Measurements from ENCODE around the gene MAP7. TPM values are rescaled to one million over a fixed set of nuclear protein-coding genes. Genes with fewer than 3 reads are reported as not detected.
"Not testable (repeated sequence)": the region's sequence is repeated elsewhere in the genome, so short reads cannot be mapped to it uniquely, and the experiment has no call there.

MAP7 gene
- total RNA-seq, 1 donor: 30.4 TPM

GRCh38 chr6:136475686-136476085 lies 74.5 kb downstream of the MAP7 start:
- no peak for DNase-seq (ENCODE audit: low read depth in 2 of 3, low spot score in 2 of 3)

- no peak for DNase-seq (ENCODE audit: low read depth in 2 of 3, low spot score in 2 of 3)
Observed at GRCh38 chr6:136474241-136474640, 76.0 kb downstream of the MAP7 start.

GRCh38 chr6:136471922-136472321 lies 78.3 kb downstream of the MAP7 start:
- no peak for DNase-seq (ENCODE audit: low read depth in 2 of 3, low spot score in 2 of 3)

DNA sequence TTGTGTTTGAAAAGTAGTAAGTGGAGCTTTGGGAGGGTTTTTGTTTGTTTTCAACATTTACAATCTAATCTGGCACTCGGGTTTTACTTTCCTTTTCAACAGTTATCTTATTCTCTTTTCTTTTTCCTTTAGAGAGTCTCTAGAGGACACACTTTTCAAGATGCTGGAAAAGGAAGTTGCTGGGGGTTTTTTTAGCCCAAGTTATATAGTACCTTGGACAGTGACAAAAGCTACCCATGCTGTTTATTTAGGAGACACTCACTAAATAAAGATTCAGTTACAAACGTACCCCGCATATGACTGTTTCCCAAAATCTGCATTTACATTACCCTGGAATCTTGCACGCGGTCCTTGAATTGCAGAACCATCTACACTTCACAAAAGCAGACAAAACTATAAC lies 78.8 kb downstream of the MAP7 start:
- peak in 2 of 3 donors; percentile 7 to 54 for DNase-seq (ENCODE audit: low read depth in 2 of 3, low spot score in 2 of 3)

DNA sequence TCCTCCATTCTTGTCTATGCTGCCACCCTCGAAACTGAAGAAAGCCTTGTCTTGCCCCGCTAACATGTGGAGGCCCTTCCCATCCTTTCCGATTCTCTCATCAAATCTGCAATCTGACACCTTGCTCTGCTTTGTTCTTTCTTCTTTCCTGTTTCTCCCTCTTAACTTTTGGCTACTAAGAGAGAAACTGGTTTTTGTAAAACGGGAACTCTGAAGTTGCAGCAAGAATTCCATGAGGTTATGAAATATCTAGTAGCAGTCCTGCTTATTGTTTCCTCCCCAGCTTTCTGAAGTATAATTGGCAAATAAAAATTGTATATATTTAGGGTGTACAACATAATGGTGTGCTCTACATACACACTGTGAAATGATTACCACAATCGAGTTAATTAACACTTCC lies 80.2 kb downstream of the MAP7 start:
- DNase-seq (ENCODE audit: low read depth in 2 of 3, low spot score in 2 of 3): no peak

- no peak for DNase-seq (ENCODE audit: low read depth in 2 of 3, low spot score in 2 of 3)
Observed at GRCh38 chr6:136469154-136469553, 81.1 kb downstream of the MAP7 start.

DNA sequence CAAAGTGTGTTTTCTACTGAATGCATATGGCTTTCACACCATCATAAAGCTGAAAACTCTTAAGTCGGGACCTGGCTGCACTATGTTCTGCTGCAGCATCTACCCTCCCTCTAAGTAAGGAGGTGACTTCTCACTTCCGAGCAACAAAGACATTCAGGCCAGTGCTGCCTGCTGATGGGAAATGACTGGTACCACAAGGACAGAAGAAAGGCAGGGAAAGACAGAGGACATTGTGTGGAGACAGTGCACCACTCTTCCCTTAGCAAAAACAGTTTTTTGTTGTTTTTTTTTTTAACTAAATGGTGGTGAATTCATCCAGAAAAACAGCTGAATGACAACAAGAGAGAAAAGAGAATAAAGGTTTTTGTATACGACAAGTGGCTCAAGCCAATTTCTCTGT lies 81.5 kb downstream of the MAP7 start:
- DNase-seq (ENCODE audit: low read depth in 2 of 3, low spot score in 2 of 3): no peak

- no peak for DNase-seq (ENCODE audit: low read depth in 2 of 3, low spot score in 2 of 3)
Observed at GRCh38 chr6:136467186-136467585, 83.0 kb downstream of the MAP7 start.

DNA sequence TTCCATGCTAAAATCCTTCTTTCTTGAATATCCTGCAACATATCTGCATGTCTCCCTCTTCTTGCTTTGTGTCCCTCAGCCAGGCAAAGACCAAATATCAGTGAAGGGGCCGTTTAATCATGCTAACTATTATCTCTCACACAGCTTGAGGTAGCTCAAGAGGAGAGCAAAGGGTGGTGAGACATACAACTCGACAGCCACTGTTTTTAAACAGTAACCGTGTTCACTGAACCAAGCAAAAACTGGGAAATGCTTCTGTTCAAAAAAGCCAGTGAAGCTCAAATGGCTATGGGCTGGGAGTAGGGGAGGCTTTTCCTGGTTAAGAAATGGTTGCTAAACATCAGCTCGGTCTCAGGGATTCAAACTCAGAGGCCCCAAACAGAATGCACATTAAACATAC lies 83.4 kb downstream of the MAP7 start:
- no peak for DNase-seq (ENCODE audit: low read depth in 2 of 3, low spot score in 2 of 3)

- DNase-seq (ENCODE audit: low read depth in 2 of 3, low spot score in 2 of 3): no peak
Observed at GRCh38 chr6:136465766-136466303, 84.4 kb downstream of the MAP7 start.

GRCh38 chr6:136464874-136465273 lies 85.3 kb downstream of the MAP7 start:
- DNase-seq (ENCODE audit: low read depth in 2 of 3, low spot score in 2 of 3): no peak

GRCh38 chr6:136464148-136464547 lies 86.1 kb downstream of the MAP7 start:
- DNase-seq (ENCODE audit: low read depth in 2 of 3, low spot score in 2 of 3): peak in 2 of 3 donors; percentile 29 to 59

DNA sequence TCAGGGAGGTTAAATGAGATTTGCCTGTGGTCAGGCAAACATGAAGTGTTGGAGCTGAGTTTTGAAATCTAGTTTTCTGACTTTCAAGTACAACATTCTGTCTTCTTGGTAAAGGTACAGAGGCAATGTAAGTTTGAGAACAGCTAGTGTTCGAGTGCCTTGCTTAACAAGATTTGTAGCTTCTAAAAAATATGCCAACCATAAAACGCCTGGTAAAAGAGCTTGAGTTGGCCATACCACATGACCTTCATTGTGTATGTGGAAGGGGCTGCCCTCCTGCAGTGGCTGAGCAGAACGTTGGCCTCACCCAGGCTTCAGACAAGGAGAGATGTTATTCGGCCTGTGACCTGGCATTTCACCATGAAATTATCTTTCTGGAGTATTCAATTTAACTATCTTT lies 86.5 kb downstream of the MAP7 start:
- DNase-seq (ENCODE audit: low read depth in 2 of 3, low spot score in 2 of 3): no peak

- DNase-seq (ENCODE audit: low read depth in 2 of 3, low spot score in 2 of 3): no peak
Observed at GRCh38 chr6:136446579-136447187, 103.5 kb downstream of the MAP7 start.

DNA sequence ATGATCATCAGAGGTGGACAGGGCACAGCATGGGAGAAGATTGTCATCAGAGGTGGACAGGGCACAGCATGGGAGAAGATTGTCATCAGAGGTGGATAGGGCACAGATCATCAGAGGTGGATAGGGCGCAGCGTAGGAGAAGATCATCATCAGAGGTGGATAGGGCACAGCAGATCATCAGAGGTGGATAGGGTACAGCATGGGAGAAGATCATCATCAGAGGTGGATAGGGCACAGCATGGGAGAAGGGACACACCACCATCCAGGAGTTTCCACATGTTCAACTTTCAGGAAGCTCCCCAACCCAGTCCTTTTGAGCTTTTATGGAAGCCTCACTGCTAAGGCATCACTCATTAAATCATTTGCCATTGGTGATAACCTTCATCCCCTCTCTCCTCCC lies 104.1 kb downstream of the MAP7 start:
- no peak for DNase-seq (ENCODE audit: low read depth in 2 of 3, low spot score in 2 of 3)

DNA sequence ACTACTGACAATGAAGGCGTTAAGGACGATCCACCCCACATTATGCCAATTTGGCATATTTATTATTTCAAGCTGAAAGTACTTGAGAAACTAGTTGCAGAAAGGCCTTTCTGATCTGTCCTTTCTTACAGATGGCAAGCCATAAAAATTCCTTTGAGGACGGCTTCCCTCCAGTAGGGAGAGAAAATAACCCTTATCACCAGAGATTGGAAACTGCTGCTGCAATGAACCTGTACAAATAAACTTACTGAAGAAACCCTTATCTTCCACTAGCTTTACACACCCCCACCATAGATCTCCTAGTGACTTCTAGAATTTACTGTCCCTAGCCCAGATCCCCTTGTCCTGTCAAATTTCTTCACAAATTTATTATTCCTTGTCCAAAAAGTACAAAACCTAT lies 105.2 kb downstream of the MAP7 start:
- DNase-seq (ENCODE audit: low read depth in 2 of 3, low spot score in 2 of 3): no peak

DNA sequence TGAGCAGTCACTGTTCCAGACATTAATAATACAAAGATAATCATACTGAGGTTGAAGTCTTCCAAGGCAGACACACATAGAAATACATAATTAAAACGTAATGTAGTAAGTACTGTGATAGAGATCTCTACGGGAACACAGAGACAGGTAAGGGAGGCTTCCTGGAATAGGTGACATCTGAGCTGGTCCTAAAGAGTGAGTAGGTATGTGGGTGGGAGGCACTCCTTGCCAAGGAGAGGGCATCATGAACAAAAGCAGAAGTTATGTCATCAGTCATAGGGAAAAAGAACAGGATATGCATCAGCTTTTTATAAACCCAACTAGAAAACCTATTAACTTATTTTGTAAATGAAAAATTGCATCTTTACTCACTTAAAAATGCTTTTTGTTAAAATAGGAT lies 110.0 kb downstream of the MAP7 start:
- DNase-seq (ENCODE audit: low read depth in 2 of 3, low spot score in 2 of 3): peak in 1 of 3 donors; percentile 15

DNA sequence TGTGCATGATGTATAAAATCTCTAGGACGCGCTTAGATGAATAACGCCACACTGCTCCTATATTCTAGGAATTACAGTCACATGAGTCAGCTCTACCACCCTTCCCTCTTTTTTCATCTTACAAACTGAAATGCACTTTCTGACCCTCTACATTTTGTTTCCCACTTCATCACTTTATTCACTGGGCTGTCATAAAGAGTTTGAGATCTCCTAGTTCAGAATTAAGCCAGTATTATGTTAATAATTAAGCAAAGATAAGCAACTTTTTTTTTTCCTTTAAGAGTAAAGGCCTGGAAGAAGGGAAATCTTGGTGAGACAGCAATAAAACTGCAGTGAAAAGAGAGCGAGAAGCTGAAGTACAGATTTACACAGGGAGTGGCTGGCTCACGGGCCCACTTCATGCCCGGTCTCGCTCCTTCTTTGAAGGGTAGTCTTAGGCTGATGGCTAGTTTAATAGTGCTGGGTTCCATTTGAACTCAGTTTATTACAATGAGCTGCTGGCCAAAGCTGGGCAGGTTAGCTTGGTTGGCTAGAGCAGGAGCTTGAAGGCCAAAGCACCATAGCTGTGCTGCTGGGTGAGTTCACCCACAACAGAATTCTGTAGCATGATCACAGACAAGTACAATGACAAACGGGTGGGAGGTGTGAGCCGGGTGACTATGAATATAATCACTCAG lies 110.6 kb downstream of the MAP7 start:
- DNase-seq (ENCODE audit: low read depth in 2 of 3, low spot score in 2 of 3): no peak

DNA sequence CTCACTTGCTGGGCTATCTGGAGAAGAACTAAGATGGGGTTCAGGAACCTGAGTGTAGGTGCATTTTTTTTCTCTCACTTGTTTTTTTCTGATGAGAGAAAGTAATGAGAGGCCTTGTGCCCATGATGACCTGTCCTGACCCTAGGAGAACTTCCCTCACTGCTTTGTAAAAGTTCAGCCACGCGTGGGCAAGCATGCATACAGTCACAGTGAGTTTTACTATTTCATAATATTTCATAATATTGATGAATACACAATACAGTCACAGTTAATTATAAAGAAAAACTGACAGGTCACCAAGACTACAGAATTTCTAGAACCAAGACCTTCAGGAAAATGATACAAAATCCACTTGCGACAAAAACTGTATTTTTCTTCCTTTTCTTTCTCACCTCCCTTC lies 111.8 kb downstream of the MAP7 start:
- DNase-seq (ENCODE audit: low read depth in 2 of 3, low spot score in 2 of 3): no peak

DNA sequence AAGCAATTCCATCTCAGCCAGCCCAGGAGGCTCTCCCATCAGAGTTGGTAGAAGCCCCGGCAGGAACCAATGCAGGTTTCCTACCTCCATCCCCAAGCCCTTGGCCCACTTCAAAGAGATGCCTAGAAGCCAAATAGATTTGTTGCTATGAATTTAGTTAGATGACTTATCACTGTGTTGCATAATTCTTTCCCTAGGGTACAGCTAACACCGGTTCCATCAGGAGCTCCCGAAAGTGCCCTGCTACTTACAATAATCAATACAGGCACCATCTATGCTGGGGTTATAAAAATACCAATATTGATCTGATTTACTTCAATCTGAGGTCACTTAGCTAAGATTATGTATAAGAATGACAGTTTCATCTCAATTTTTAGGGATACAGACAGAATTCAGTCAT lies 113.0 kb downstream of the MAP7 start:
- DNase-seq (ENCODE audit: low read depth in 2 of 3, low spot score in 2 of 3): no peak

- DNase-seq (ENCODE audit: low read depth in 2 of 3, low spot score in 2 of 3): no peak
Observed at GRCh38 chr6:136435101-136435500, 115.1 kb downstream of the MAP7 start.

DNA sequence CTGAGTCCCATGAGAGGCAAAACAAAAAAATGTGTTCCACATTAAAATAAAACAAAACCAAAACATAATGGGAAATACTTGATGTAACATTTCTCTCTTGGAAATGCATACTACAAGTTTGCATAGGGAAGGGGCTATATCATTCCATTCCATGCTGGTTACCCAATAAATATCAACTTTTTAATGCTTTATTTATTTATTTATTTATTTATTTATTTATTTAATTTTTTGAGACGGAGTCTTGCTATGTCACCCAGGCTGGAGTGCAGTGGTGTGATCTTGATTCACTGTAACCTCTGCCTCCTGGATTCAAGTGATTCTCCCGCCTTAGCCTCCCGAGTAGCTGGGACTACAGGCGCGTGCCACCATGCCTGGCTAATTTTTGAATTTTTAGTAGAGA lies 118.9 kb downstream of the MAP7 start:
- not testable (repeated sequence) for DNase-seq (ENCODE audit: low read depth in 2 of 3, low spot score in 2 of 3)
